ENCODE measurements around the gene LMF1.

DNA sequence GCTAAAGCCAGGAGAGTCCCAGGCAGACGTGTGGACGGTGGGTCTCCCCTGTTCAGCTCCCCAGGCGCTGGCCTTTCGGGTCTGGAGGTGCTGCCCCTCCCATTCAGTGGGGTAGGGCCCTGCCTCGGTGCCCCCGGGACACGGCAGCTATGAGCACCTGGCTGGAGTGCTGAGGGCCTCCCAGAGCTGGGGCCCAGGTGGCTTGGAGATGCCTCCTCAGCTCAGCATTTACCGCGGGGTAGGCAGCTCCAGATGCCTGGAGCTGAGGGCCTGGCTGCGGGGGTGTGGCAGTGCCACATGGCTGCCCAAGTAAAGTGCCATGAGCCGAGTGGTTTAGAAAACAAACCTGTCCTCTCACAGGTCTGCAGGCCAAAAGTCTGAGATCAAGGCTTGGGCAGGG is 30.3 kb upstream of the LMF1 start:
- no peak for TF ChIP-seq CTCF (IDR thresholded peaks at IDR 0.05)
- TF ChIP-seq POLR2AphosphoS5 (IDR thresholded peaks at IDR 0.05), result no peak
- no peak for TF ChIP-seq EP300 (IDR thresholded peaks at IDR 0.05)

All from upper lobe of left lung (tissue), 4 donors.